K562 (cell line): ENCODE data around the gene MSRB3.

Experiments used
- CTCF ChIP-seq, 3 experiments: IDR thresholded peaks in 2 of 3; conservative IDR thresholded peaks in 1 of 3; 2 replicates each; pipeline ENCODE4 v1.5.1; 2011 to 2012; ENCODE audit warnings: low read length in 3 of 3, mild to moderate bottlenecking in 3 of 3, control low read depth in 2 of 3, improper control_type of control experiment in 1 of 3, inconsistent platforms in 1 of 3, low read depth in 1 of 3, mixed read lengths in 1 of 3, moderate library complexity in 1 of 3; ENCODE audit not compliant: insufficient read depth in 2 of 3
- HDGF ChIP-seq: fragments of 450-650 bp; IDR thresholded peaks from 2 replicates; pipeline ENCODE4 v1.6.1; 2016

GRCh38 chr12:65414526-65414925 lies 136.0 kb downstream of the MSRB3 start:
- TF ChIP-seq HDGF = no peak
- TF ChIP-seq CTCF (IDR thresholded peaks at IDR 0.05 in 2 of 3, conservative IDR thresholded peaks at IDR 0.05 in 1 of 3; ENCODE audit: insufficient read depth in 2 of 3, low read depth in 1 of 3, low read length in 3 of 3) = no peak
